ENCODE data around the gene BCL11B.

Gene BCL11B

GRCh38 chr14:99252940-99253868 is 18.8 kb downstream of the BCL11B start:
- DNase-seq: no peak

GRCh38 chr14:99252443-99252939 is 19.5 kb downstream of the BCL11B start:
- DNase-seq: no peak

- DNase-seq: no peak
These were observed 20.3 kb downstream of the BCL11B start for GRCh38 chr14:99251721-99252120.

DNA sequence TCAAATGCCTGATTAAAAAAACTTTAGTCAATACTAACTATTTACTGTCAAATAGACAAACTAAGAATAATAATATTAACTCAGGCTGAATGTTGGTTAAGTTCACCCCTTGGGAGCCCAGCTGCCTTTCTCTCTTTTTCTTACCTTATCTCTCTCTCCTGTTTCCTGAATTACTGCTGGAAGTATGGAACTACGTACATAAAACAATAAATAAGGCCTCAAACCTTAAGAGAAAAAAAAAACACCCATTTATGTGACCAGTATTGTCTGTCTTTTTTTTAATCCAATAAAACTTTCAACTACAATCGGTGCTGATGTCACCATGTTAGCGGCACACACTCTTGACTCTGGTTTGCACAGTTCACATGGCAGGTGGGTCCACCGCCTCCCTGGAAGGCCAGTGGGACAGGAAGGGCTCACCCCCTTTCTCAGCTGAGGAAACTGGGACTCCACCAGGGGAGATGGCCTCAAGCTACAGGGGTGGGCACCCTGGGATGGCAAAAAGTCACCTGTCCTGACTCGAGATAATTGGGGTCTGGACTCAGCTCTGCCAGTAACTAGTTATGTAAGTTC is 21.3 kb downstream of the BCL11B start:
- no peak for DNase-seq

DNA sequence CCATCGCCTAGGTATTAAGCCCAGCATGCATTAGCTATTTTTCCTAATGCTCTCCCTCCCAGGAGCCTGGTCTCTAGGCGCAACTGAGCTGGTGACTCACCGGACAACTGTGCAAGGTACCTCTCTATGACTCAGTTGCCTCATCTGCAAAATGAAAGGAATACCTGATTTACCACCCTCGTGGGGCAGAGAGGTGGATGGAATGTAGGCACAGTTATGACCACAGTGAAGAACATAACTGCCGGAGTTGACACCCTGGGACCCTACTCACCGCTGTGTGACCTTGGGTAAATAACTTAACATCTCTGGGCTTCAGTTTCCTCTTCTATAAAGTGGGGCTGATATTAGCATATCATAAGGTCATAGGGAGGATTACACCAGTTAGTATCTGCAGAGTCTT is 22.6 kb downstream of the BCL11B start:
- DNase-seq: no peak

GRCh38 chr14:99248761-99249171 is 23.2 kb downstream of the BCL11B start:
- no peak for DNase-seq

DNA sequence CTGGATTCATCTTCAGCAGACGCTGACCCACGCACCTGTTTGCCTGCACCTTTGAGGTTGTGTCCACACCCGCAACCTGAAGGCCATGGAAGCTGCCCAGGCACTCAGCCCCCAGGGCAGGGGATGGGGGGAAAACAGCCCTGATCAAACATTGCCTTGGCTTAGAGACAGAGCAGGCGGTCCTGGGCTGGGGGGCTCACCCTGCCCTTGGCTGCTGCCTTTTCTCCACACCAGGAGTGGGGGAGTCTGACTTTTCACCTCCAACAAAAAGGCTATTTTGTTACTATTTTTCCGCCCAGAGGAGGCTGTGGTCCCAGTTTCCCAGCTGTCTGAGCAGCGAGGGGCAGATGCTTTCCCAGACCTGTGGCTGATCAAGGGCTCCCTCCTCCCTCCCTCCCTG is 24.2 kb downstream of the BCL11B start:
- DNase-seq: no peak

GRCh38 chr14:99247101-99247729 is 24.8 kb downstream of the BCL11B start:
- no peak for DNase-seq

DNA sequence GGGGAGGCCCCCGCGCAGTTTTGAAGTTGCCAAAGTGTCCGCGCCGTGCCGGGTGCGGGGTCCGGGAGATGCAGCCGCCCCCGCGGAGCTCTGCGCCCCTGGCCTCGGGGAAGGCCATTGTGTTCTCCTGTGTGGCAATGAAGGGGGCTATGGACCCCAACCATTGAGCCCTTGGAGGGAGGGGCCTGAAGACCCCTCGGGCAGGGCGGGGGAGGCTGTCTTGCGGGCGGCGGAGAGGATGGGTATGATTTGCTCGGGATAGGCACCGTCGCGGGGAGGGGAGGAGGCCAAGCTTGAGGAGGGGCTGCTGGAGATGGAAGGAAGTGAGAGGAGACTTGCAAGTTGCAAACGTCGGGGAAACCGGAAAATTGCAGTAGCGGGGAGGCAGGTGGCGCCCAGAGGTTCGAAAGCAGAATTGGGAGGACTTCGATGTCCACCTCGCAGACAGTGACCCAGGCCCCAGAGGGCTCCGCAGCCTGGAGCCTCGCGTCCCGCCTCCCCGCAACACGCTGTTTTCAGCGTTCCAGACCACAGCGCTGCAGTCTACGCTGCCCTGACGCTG is 25.4 kb downstream of the BCL11B start:
- no peak for DNase-seq

- DNase-seq: no peak
These were observed 26.2 kb downstream of the BCL11B start for GRCh38 chr14:99245564-99246511.

DNA sequence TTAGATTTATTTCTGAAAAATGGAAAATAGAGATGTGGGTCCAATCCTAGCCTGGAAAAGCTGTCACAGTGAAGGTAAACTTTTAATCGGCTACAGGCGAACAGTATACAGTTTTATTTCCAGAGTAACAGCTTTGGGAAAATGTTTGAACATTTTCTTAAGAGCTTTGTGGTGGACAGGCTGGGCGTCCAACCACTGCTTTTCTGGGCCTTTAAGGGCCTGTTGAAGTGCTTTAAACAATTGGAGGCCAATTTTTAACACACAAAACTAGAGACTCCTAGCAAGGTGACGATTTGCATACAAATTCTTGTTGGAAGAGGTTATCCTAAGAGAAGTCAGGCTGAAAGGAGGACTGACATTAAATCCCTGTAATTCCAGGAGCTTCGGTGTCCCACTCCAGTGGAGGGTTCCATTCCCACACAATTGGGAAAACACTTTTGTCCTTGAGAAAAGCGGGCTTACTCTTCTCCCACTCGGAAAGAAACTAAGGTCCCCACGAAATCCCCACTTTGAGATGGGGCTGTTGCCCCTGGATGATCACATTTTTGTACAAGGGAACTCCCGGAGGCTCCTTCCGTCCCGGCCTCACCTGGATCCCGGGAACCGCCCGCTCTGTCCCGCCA is 26.9 kb downstream of the BCL11B start:
- DNase-seq: no peak

GRCh38 chr14:99244367-99244901 is 27.6 kb downstream of the BCL11B start:
- DNase-seq: no peak

DNA sequence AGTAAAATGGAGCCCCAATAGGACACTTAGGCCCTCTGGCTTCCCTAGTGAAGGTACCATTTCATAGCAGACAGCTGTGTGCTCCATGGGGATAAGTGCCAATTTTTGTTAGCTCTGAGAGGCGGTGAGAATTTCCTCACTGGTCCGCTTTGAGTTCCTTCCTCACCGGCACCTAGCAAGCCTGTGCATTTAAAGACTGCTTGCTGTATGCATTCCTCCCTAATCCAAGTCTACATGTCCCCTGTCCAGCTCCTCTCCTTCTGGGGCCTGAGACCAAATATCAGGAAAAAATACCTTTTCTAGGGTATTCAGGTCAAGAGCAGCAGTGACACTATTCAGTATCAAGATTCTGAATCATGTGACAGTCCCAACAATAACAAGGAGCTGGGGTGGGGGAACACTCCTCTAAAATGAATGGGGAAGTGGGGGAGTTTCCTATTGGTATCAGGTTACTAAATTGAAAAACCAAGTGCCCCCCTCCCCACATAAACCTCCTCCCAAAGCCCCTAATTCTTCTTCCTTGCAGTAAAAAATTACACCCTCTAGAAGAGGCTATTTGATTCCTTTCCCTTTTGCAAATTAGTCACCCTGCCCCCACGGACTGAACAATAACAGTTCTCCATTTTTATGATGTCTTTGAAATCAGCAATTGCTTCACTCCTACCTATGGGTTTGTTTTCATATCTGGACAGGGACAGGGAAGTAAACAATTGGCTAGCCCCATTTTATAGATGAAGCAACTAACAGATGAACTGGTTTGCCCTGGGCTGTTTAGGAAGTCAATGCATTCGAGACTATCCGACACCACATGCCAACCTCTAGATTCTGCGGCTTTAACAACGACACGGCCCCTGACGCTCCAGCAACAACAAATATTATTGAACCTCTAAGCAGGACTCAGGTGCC is 28.9 kb downstream of the BCL11B start:
- no peak for DNase-seq

GRCh38 chr14:99242238-99242637 is 29.8 kb downstream of the BCL11B start:
- DNase-seq: no peak

- no peak for DNase-seq
These were observed 30.5 kb downstream of the BCL11B start for GRCh38 chr14:99241325-99242010.

GRCh38 chr14:99240627-99241324 is 31.2 kb downstream of the BCL11B start:
- DNase-seq: no peak

- DNase-seq: no peak
These were observed 32.3 kb downstream of the BCL11B start for GRCh38 chr14:99239661-99240092.

- no peak for DNase-seq
These were observed 33.8 kb downstream of the BCL11B start for GRCh38 chr14:99238216-99238615.

- DNase-seq: no peak
These were observed 34.7 kb downstream of the BCL11B start for GRCh38 chr14:99237288-99237687.
